CD14-positive monocyte (primary cell): ENCODE data around the gene MAN2B2. TPM values are rescaled to one million over a fixed set of nuclear protein-coding genes. Genes with fewer than 3 reads are reported as not detected.

Source experiments
- DNase-seq, 3 donors: peaks; one replicate each; pipeline ENCODE4 v3.0.0-alpha.2; 2011 to 2022
- H2AFZ ChIP-seq: 2 replicates; pipeline ENCODE4 v1.6.0; 2012; ENCODE audit warnings: mild to moderate bottlenecking, low read depth, low read length, inconsistent platforms; ENCODE audit not compliant: insufficient read depth, poor library complexity, severe bottlenecking
- H3K27ac ChIP-seq, 2 donors: 1 replicate in 1 of 2; 2 replicates in 1 of 2; pipeline ENCODE4 v1.5.1; 2012 to 2013; ENCODE audit warnings: low read length in 2 of 2, control low read depth in 1 of 2, inconsistent platforms in 1 of 2, low read depth in 1 of 2, mild to moderate bottlenecking in 1 of 2
- H3K27me3 ChIP-seq, 2 donors: one replicate each; pipeline versions ENCODE4 v1.6.0 to v1.6.1; 2011 to 2013; ENCODE audit warnings: low read length in 2 of 2; ENCODE audit not compliant: control insufficient read depth in 2 of 2, insufficient read depth in 2 of 2
- H3K36me3 ChIP-seq, 2 donors: replicated peaks in 1 of 2; 1 replicate in 1 of 2; 2 replicates in 1 of 2; pipeline versions ENCODE4 v1.5.1 to v1.6.1; 2012 to 2013; ENCODE audit warnings: low read length in 2 of 2, control low read depth in 1 of 2, inconsistent platforms in 1 of 2, mild to moderate bottlenecking in 1 of 2; ENCODE audit not compliant: insufficient read depth in 2 of 2, control insufficient read depth in 1 of 2
- H3K4me1 ChIP-seq, 2 donors: 1 replicate in 1 of 2; 2 replicates in 1 of 2; pipeline versions ENCODE4 v1.5.1 to v1.6.1; 2012 to 2013; ENCODE audit warnings: low read length in 2 of 2, control low read depth in 1 of 2, inconsistent platforms in 1 of 2, mild to moderate bottlenecking in 1 of 2, moderate library complexity in 1 of 2; ENCODE audit not compliant: insufficient read depth in 2 of 2, control insufficient read depth in 1 of 2
- H3K4me2 ChIP-seq: replicated peaks from 2 replicates; pipeline ENCODE3; 2012; ENCODE audit warnings: low read length, moderate library complexity, mild to moderate bottlenecking; ENCODE audit not compliant: poor library complexity, severe bottlenecking; ENCODE audit errors: extremely low read depth
- H3K4me3 ChIP-seq, 3 experiments: fragments of 200-600 bp in 1 of 3; sonication (generic) in 1 of 3; replicated peaks in 1 of 3; 1 replicate in 2 of 3; 2 replicates in 1 of 3; pipeline ENCODE4 v1.5.1; 2011 to 2013; ENCODE audit warnings: low read length in 3 of 3, mild to moderate bottlenecking in 3 of 3, control low read depth in 2 of 3, low read depth in 2 of 3, inconsistent platforms in 1 of 3, moderate library complexity in 1 of 3
- H3K79me2 ChIP-seq: 2 replicates; pipeline ENCODE4 v1.6.0; 2012; ENCODE audit warnings: mild to moderate bottlenecking, control low read depth, inconsistent platforms, low read length, moderate library complexity; ENCODE audit not compliant: insufficient read depth
- H3K9ac ChIP-seq: 2 replicates; pipeline ENCODE4 v1.6.0; 2017; ENCODE audit warnings: low read length, mild to moderate bottlenecking; ENCODE audit not compliant: insufficient read depth, poor library complexity, severe bottlenecking
- H3K9me3 ChIP-seq, 2 donors: replicated peaks in 1 of 2; 1 replicate in 1 of 2; 2 replicates in 1 of 2; pipeline versions ENCODE4 v1.5.1 to v1.6.1; 2012 to 2013; ENCODE audit warnings: low read length in 2 of 2, control low read depth in 1 of 2; ENCODE audit not compliant: control insufficient read depth in 1 of 2, insufficient read depth in 1 of 2
- H4K20me1 ChIP-seq: 2 replicates; pipeline ENCODE4 v1.6.0; 2012; ENCODE audit warnings: mild to moderate bottlenecking, low read length, control low read depth, moderate library complexity; ENCODE audit not compliant: insufficient read depth
- H3K27ac Mint-ChIP-seq, 7 donors: one replicate each; pipeline ENCODE4 v1.8.0; 2020; ENCODE audit warnings: mild to moderate bottlenecking in 7 of 7, mixed read lengths in 7 of 7, moderate library complexity in 6 of 7, inconsistent platforms in 2 of 7
- H3K27me3 Mint-ChIP-seq, 3 donors: one replicate each; pipeline ENCODE4 v1.8.0; 2021 to 2022; ENCODE audit warnings: low read depth in 3 of 3, mild to moderate bottlenecking in 3 of 3, mixed read lengths in 3 of 3, moderate library complexity in 3 of 3, inconsistent platforms in 1 of 3
- H3K36me3 Mint-ChIP-seq, 2 donors: one replicate each; pipeline ENCODE4 v1.8.0; 2020; ENCODE audit warnings: mixed read lengths in 2 of 2, inconsistent platforms in 1 of 2, mild to moderate bottlenecking in 1 of 2
- H3K4me1 Mint-ChIP-seq: one replicate; pipeline ENCODE4 v1.8.0; 2020; ENCODE audit warnings: mild to moderate bottlenecking, mixed read lengths
- H3K4me3 Mint-ChIP-seq, 2 donors: one replicate each; pipeline ENCODE4 v1.8.0; 2020; ENCODE audit warnings: mild to moderate bottlenecking in 2 of 2, mixed read lengths in 2 of 2, moderate library complexity in 1 of 2
- H3K9me3 Mint-ChIP-seq, 7 donors: one replicate each; pipeline ENCODE4 v1.8.0; 2020 to 2022; ENCODE audit warnings: mixed read lengths in 7 of 7, mild to moderate bottlenecking in 6 of 7, moderate library complexity in 6 of 7, inconsistent platforms in 2 of 7
- CTCF ChIP-seq: fragments of 200-600 bp; IDR thresholded peaks from one replicate; pipeline ENCODE4 v1.8.0; 2022; ENCODE audit warnings: antibody characterized with exemption, mild to moderate bottlenecking
- WGBS: methylation state at CpG from one replicate; pipeline ENCODE4 v1.1.5; 2013; ENCODE audit warnings: missing lambda C conversion rate; ENCODE audit not compliant: insufficient coverage; 5-methylcytosine and 5-hydroxymethylcytosine counted together
- intact Hi-C, 2 donors: fragments of 100-400 bp; cut with micrococcal nuclease; formaldehyde crosslinking; loops; one replicate each; pipeline versions ENCODE4 v1.15.0 to v1.15.1; 2023
- polyA plus RNA-seq, 3 donors: library from polyadenylated mRNA; depleted of rRNA in 1 of 3; unstranded in 2 of 3; stranded (reverse) in 1 of 3; fragments of 300-500 nt in 2 of 3; fragments of >200 nt in 1 of 3; fragmentation: Illumina TruSeq in 2 of 3; gene quantifications; 1 replicate in 2 of 3; 2 replicates in 1 of 3; pipeline ENCODE4 v1.2.3, GENCODE V29; 2012 to 2021

Gene MAN2B2
- polyA plus RNA-seq, 3 donors, result 9.6 to 28.4 (median 10.6) TPM

GRCh38 chr4:6568689-6569332, 6.2 kb upstream of the MAN2B2 start:
- Histone ChIP-seq H3K9ac (no peak overlapping the region), H3K27ac (no peak overlapping the region), H3K79me2 (no peaks in the 10 kb centered on the region), H3K4me1 (no peaks in the 10 kb centered on the region), H4K20me1 (no peaks in the 10 kb centered on the region), H3K4me3 (no peak overlapping the region), H3K9me3 (peaks cover 6 to 25% of the 10 kb centered on the region in 2 donors), H3K36me3 (no peaks in the 10 kb centered on the region), H2AFZ (no peak overlapping the region), H3K4me2 (no peak overlapping the region), H3K27me3 (peaks cover 15 to 58% of the 10 kb centered on the region in 2 donors)
- intact Hi-C loops, result no loop called here
- TF ChIP-seq CTCF, result no peak
- H3K27me3 Mint-ChIP-seq, result peaks cover 41 to 65% (median 45%) of the 10 kb centered on the region in 3 donors
- H3K4me1 Mint-ChIP-seq, result peaks cover 6% of the 10 kb centered on the region
- 83% methylated on average over 12 of the region's 13 CpGs for WGBS
- no peak for DNase-seq
- H3K36me3 Mint-ChIP-seq, result no peaks in the 10 kb centered on the region
- H3K9me3 Mint-ChIP-seq, result peaks cover 7 to 22% (median 18%) of the 10 kb centered on the region in 7 donors
- peak overlapping the region in 1 of 7 donors; percentile 72 for H3K27ac Mint-ChIP-seq
- H3K4me3 Mint-ChIP-seq, result no peak overlapping the region

GRCh38 chr4:6571608-6572007, 3.4 kb upstream of the MAN2B2 start:
- 94% methylated on average over 2 of the region's 3 CpGs for WGBS
- TF ChIP-seq CTCF, result no peak
- Mint-ChIP-seq H3K36me3 (peaks cover 2% of the 10 kb centered on the region in 2 donors), H3K4me1 (peaks cover 20% of the 10 kb centered on the region), H3K4me3 (no peak overlapping the region), H3K9me3 (peaks cover 5 to 12% (median 10%) of the 10 kb centered on the region in 7 donors), H3K27me3 (peaks cover 16 to 47% (median 30%) of the 10 kb centered on the region in 3 donors), H3K27ac (no peak overlapping the region)
- Histone ChIP-seq H3K27ac (no peak overlapping the region), H3K4me3 (no peak overlapping the region), H3K9me3 (peaks cover 0 to 8% of the 10 kb centered on the region in 2 donors), H3K9ac (no peak overlapping the region), H3K27me3 (peaks cover 0 to 36% of the 10 kb centered on the region in 2 donors), H4K20me1 (no peaks in the 10 kb centered on the region), H3K4me1 (peaks cover 13 to 18% of the 10 kb centered on the region in 2 donors), H3K36me3 (peaks cover 0 to 3% of the 10 kb centered on the region in 2 donors), H3K4me2 (no peak overlapping the region), H2AFZ (no peak overlapping the region), H3K79me2 (peaks cover 14% of the 10 kb centered on the region)
- intact Hi-C loops, result loop anchor here in 1 of 2 donors (10.0 kb wide), 1 partner anchor 533 kb away; no protein-coding TSS in a partner anchor
- DNase-seq, result no peak
